22Rv1 (cell line): ENCODE data around the gene CA12.

Source experiments
- ZFX ChIP-seq: fragments of 450-650 bp; IDR thresholded peaks from 2 replicates; pipeline ENCODE4 v1.6.1; 2017; ENCODE audit warnings: antibody characterized with exemption, borderline replicate concordance
- TF ChIP-seq, protein P1 (sequence below): fragments of 450-650 bp; IDR thresholded peaks from 2 replicates; pipeline ENCODE4 v1.5.1; 2017; ENCODE audit warnings: mild to moderate bottlenecking

DNA sequence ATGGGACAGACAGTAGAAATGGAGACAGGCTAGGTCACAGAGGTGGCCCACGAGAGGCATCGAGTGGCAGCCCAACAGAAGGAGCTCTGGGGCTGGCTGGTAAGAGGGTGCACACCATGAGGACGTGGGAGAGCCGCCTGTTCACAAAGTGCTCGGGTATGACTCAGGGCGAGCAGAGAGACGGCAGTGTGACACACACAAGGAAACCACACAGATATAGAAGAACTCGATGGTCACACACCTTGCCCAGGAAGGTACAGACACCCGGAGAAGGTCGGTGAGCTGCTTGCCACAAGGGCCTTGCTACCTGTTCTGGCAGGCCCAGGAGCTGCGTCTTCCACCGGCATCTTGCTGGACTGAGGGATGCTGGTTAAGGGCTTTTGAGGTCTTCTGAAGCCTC, 50.2 kb downstream of the CA12 start:
- TF ChIP-seq, protein P1, sequence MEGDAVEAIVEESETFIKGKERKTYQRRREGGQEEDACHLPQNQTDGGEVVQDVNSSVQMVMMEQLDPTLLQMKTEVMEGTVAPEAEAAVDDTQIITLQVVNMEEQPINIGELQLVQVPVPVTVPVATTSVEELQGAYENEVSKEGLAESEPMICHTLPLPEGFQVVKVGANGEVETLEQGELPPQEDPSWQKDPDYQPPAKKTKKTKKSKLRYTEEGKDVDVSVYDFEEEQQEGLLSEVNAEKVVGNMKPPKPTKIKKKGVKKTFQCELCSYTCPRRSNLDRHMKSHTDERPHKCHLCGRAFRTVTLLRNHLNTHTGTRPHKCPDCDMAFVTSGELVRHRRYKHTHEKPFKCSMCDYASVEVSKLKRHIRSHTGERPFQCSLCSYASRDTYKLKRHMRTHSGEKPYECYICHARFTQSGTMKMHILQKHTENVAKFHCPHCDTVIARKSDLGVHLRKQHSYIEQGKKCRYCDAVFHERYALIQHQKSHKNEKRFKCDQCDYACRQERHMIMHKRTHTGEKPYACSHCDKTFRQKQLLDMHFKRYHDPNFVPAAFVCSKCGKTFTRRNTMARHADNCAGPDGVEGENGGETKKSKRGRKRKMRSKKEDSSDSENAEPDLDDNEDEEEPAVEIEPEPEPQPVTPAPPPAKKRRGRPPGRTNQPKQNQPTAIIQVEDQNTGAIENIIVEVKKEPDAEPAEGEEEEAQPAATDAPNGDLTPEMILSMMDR = no peak
- no peak for TF ChIP-seq ZFX
